HG03103 (cell line): ENCODE measurements around the gene FA2H.
"Not testable (repeated sequence)": the region's sequence is repeated elsewhere in the genome, so short reads cannot be mapped to it uniquely, and the experiment has no call there.

ENCODE experiments used
- ATAC-seq: cut with Tn5 transposase; IDR thresholded peaks from one replicate; pipeline ENCODE4 v1.9.1; 2021; ENCODE audit warnings: low read depth; ENCODE audit not compliant: unreplicated experiment

The FA2H gene

GRCh38 chr16:74695450-74696422 lies 78.9 kb downstream of the FA2H start:
- ATAC-seq: peak; percentile 81

GRCh38 chr16:74691093-74691855 lies 83.3 kb downstream of the FA2H start:
- no peak for ATAC-seq

GRCh38 chr16:74682556-74682955 lies 92.1 kb downstream of the FA2H start:
- no peak for ATAC-seq

- ATAC-seq: no peak
Observed at GRCh38 chr16:74680681-74681080, 93.9 kb downstream of the FA2H start.

GRCh38 chr16:74679983-74680382 lies 94.6 kb downstream of the FA2H start:
- no peak for ATAC-seq

GRCh38 chr16:74677868-74678267 lies 96.8 kb downstream of the FA2H start:
- ATAC-seq: no peak

- ATAC-seq: no peak
Observed at GRCh38 chr16:74673876-74674275, 100.7 kb downstream of the FA2H start.

GRCh38 chr16:74668877-74669276 lies 105.7 kb downstream of the FA2H start:
- ATAC-seq: not testable (repeated sequence)

GRCh38 chr16:74667255-74667700 lies 107.3 kb downstream of the FA2H start:
- ATAC-seq: no peak

GRCh38 chr16:74666425-74667254 lies 108.0 kb downstream of the FA2H start, which contains the start of gene RFWD3:
RFWD3 (minus strand) TSS chr16:74666877; CDS start chr16:74661449, 5,428 bp downstream.
- ATAC-seq: peak; percentile 99

GRCh38 chr16:74666010-74666421 lies 108.6 kb downstream of the FA2H start:
- ATAC-seq: no peak
